ENCODE results near the gene CST5. TPM values are rescaled to one million over a fixed set of nuclear protein-coding genes. Genes with fewer than 3 reads are reported as not detected.
"Not testable (repeated sequence)": the region's sequence is repeated elsewhere in the genome, so short reads cannot be mapped to it uniquely, and the experiment has no call there.

CST5 gene
- total and polyA plus RNA-seq, 7 experiments from 2014 or later, result not detected

DNA sequence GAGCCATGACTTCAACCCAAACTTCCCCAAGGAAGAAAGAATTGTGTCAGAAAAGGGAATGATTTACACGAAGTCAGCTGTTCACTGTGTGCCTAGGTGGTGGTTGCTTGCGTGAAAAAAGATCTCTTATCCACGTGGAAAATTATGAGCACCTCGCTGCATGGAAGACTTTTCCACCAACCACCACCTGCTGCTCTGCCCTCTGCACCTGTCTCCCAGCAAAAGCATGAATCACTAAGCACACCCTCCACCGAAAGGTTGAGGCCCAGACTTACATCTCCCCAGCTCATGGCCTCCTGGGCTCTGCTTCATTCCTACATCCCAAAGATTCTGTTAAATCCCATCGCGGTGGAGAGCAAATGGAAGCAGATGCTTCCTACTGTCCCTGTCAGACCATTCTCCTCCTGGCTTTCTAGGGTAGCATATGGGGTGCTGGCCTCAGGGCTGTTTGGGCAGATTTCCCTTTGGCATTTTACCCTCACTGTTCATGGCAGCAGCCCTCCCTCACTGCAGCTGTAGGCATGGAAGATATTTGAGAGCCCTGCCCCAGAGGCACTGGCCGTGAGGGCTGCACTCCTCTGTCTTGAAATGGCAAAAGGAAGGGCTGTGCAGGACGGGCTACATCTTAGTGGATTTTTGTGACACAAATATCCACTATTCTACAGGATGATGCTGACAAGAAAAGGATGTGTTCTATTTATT, 37.6 kb upstream of the CST5 start:
- POLR2A ChIA-PET, result interaction anchor here (0.9 kb wide), 1 partner anchor 9 kb away, joined by 3 read pairs; no protein-coding TSS in a partner anchor
- ATAC-seq (no peak), DNase-seq (no peak)
- Mint-ChIP-seq H3K9me3 (peaks cover 0 to 1% (median 0%) of the 10 kb centered on the region in 11 donors), H3K27me3 (peaks cover 0 to 13% (median 0%) of the 10 kb centered on the region in 5 donors), H3K4me3 (no peak overlapping the region), H3K27ac (peak overlapping the region in 1 of 9 donors; percentile 30), H3K36me3 (no peaks in the 10 kb centered on the region), H3K4me1 (peaks cover 15 to 35% (median 30%) of the 10 kb centered on the region in 7 donors)
- Histone ChIP-seq H3K9me3 (ENCODE audit: control insufficient read depth in 2 of 3, low read length in 3 of 3) (no peaks in the 10 kb centered on the region), H3K27me3 (ENCODE audit: control insufficient read depth in 2 of 2, insufficient read depth in 2 of 2, low read length in 2 of 2) (no peaks in the 10 kb centered on the region), H3K4me1 (ENCODE audit: control insufficient read depth in 2 of 2, insufficient read depth in 2 of 2, low read length in 2 of 2) (peaks cover 24 to 26% of the 10 kb centered on the region in 2 donors), H3K36me3 (ENCODE audit: control insufficient read depth in 2 of 3, insufficient read depth in 3 of 3, low read length in 3 of 3) (no peaks in the 10 kb centered on the region), H3K27ac (ENCODE audit: low read depth, low read length) (no peak overlapping the region), H3K4me3 (ENCODE audit: low read length) (no peak overlapping the region)
- CTCF ChIA-PET, result no interaction called here
- intact Hi-C loops (cut with micrococcal nuclease), result no loop called here

DNA sequence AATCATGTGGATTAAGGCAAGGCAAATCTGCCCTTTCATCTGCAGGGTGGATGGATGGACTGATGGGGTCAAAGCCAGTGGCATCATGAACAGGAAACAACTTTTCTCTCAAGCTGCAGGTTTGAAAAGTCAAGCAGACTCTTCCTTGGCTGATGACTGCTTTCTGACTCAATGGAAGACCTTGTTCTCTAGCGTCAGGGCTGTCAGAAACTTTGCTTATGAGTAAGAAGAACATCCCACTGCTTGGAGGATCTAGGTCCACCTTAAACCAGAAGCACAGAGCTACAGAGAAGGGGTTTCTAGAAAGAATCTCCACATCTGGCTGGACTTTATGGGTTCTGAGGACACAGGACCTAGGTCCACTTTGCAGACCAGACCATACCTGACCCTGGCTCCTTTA, 36.3 kb upstream of the CST5 start:
- H3K9me3 ChIP-seq (ENCODE audit: control insufficient read depth in 2 of 3, low read length in 3 of 3), result no peaks in the 10 kb centered on the region
- no peak overlapping the region for H3K4me3 ChIP-seq (ENCODE audit: low read length)
- peaks cover 17 to 18% of the 10 kb centered on the region in 2 donors for H3K4me1 ChIP-seq (ENCODE audit: control insufficient read depth in 2 of 2, insufficient read depth in 2 of 2, low read length in 2 of 2)
- Mint-ChIP-seq H3K27me3 (peaks cover 0 to 17% (median 3%) of the 10 kb centered on the region in 5 donors), H3K36me3 (no peaks in the 10 kb centered on the region), H3K27ac (no peak overlapping the region), H3K9me3 (peaks cover 0 to 1% (median 0%) of the 10 kb centered on the region in 11 donors), H3K4me1 (peaks cover 14 to 27% (median 23%) of the 10 kb centered on the region in 7 donors), H3K4me3 (no peak overlapping the region)
- intact Hi-C loops (cut with micrococcal nuclease), result no loop called here
- DNase-seq, result no peak
- ChIA-PET CTCF (interaction anchor here (1.3 kb wide), 1 partner anchor 22 kb away, joined by 4 read pairs; no protein-coding TSS in a partner anchor), POLR2A (no interaction called here)
- H3K27ac ChIP-seq (ENCODE audit: low read depth, low read length), result no peak overlapping the region
- H3K36me3 ChIP-seq (ENCODE audit: control insufficient read depth in 2 of 3, insufficient read depth in 3 of 3, low read length in 3 of 3), result no peaks in the 10 kb centered on the region
- no peaks in the 10 kb centered on the region for H3K27me3 ChIP-seq (ENCODE audit: control insufficient read depth in 2 of 2, insufficient read depth in 2 of 2, low read length in 2 of 2)
- no peak for ATAC-seq

DNA sequence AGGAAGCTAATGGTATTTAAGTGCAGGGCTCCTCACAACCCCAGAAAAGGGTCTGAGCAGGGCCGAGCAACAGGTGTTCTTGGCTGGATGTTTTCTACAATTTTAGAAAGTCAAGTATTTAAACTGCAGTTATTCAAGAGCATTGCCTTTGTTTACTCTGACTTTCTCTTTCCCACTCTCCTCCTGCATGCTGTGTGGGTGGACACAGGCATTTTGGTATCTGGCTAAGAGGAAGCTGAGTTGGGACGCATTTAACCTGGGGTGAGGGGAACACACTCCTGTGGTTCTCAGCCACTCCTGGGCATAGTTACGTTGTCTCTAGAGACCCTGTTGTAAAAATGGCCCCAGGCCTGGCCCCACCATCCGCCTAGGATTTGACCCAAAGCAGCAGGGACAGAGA, 34.9 kb upstream of the CST5 start:
- H3K27ac ChIP-seq (ENCODE audit: low read depth, low read length); CTCF ChIA-PET; POLR2A ChIA-PET; DNase-seq; ATAC-seq; H3K9me3 ChIP-seq (ENCODE audit: control insufficient read depth in 2 of 3, low read length in 3 of 3); H3K9me3 Mint-ChIP-seq; H3K4me1 ChIP-seq (ENCODE audit: control insufficient read depth in 2 of 2, insufficient read depth in 2 of 2, low read length in 2 of 2); intact Hi-C loops (cut with micrococcal nuclease); H3K27me3 ChIP-seq (ENCODE audit: control insufficient read depth in 2 of 2, insufficient read depth in 2 of 2, low read length in 2 of 2); H3K4me3 Mint-ChIP-seq; H3K36me3 Mint-ChIP-seq; H3K4me3 ChIP-seq (ENCODE audit: low read length); H3K36me3 ChIP-seq (ENCODE audit: control insufficient read depth in 2 of 3, insufficient read depth in 3 of 3, low read length in 3 of 3): not testable (repeated sequence)
- Mint-ChIP-seq H3K27me3 (peaks cover 0 to 17% (median 3%) of the 10 kb centered on the region in 5 donors), H3K4me1 (peaks cover under 1 to 14% (median 10%) of the 10 kb centered on the region in 7 donors), H3K27ac (peak overlapping the region in 1 of 9 donors; percentile 51)

DNA sequence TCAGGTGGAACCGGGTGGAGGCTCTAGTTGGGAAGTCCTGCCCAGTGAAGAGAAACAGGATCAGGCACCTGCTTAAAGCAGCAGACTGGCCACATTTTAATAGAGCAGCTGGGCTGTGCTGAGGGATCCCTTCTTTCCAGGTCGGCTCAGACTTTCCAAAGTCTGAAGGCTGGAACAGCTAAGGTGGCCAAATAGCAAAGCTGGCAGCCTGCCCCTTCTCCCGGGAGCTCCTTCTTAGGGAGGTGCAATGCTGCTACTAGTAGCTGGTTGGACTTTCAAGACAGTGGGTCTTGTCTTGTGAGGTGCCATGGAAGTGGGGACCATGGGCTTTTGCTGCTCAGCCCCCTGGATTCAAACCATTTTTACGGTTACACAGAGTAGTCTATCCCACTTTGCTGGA, 30.7 kb upstream of the CST5 start:
- ChIA-PET POLR2A (no interaction called here), CTCF (no interaction called here)

DNA sequence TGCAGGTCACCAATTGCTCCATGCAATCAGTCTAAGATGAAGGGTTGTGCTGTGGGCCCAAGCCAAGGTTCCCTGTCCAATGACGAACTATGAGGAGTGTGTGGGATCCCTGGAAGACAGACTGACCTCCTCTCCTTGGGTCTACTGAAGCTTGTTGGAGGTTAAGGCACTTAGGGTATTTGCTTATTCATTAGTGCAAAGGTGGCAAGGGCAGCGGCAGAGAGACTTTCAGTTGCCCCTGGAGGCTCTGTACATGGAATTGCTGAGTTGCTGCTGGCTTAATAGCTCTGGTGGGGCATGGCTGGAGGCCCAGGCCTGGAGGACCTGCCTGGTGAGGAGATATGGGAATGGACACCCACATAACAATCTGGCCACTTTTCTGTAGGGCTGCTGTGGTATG, 29.8 kb upstream of the CST5 start:
- no peak overlapping the region for H3K4me3 Mint-ChIP-seq
- DNase-seq (no peak), ATAC-seq (no peak)
- H3K36me3 ChIP-seq (ENCODE audit: control insufficient read depth in 2 of 3, insufficient read depth in 3 of 3, low read length in 3 of 3), result no peaks in the 10 kb centered on the region
- H3K27me3 ChIP-seq (ENCODE audit: control insufficient read depth in 2 of 2, insufficient read depth in 2 of 2, low read length in 2 of 2), result no peaks in the 10 kb centered on the region
- H3K4me1 Mint-ChIP-seq, result peaks cover 0 to 27% (median 4%) of the 10 kb centered on the region in 7 donors
- peaks cover 11 to 49% (median 32%) of the 10 kb centered on the region in 11 donors for H3K9me3 Mint-ChIP-seq
- H3K27me3 Mint-ChIP-seq, result peaks cover 0 to 22% (median 15%) of the 10 kb centered on the region in 5 donors
- H3K4me1 ChIP-seq (ENCODE audit: control insufficient read depth in 2 of 2, insufficient read depth in 2 of 2, low read length in 2 of 2), result no peaks in the 10 kb centered on the region
- ChIA-PET CTCF (no interaction called here), POLR2A (no interaction called here)
- H3K27ac ChIP-seq (ENCODE audit: low read depth, low read length), result no peak overlapping the region
- no peak overlapping the region for H3K4me3 ChIP-seq (ENCODE audit: low read length)
- intact Hi-C loops (cut with micrococcal nuclease), result no loop called here
- peak overlapping the region in 1 of 9 donors; percentile 38 for H3K27ac Mint-ChIP-seq
- H3K36me3 Mint-ChIP-seq, result peaks cover 0 to 19% (median 5%) of the 10 kb centered on the region in 5 donors
- peaks cover 0 to 10% (median 0%) of the 10 kb centered on the region in 3 experiments for H3K9me3 ChIP-seq (ENCODE audit: control insufficient read depth in 2 of 3, low read length in 3 of 3)

More for the DNA sequence above, 30.7 kb upstream of the CST5 start:
- H3K27ac Mint-ChIP-seq, result no peak overlapping the region
- peaks cover 0 to 20% (median 17%) of the 10 kb centered on the region in 5 donors for H3K27me3 Mint-ChIP-seq
- no peak overlapping the region for H3K27ac ChIP-seq (ENCODE audit: low read depth, low read length)
- no peaks in the 10 kb centered on the region for H3K36me3 ChIP-seq (ENCODE audit: control insufficient read depth in 2 of 3, insufficient read depth in 3 of 3, low read length in 3 of 3)
- H3K9me3 Mint-ChIP-seq, result peaks cover 4 to 41% (median 26%) of the 10 kb centered on the region in 11 donors
- no peak for ATAC-seq
- peaks cover 0 to 27% (median 4%) of the 10 kb centered on the region in 7 donors for H3K4me1 Mint-ChIP-seq
- no peak overlapping the region for H3K4me3 ChIP-seq (ENCODE audit: low read length)
- H3K4me3 Mint-ChIP-seq, result no peak overlapping the region
- H3K27me3 ChIP-seq (ENCODE audit: control insufficient read depth in 2 of 2, insufficient read depth in 2 of 2, low read length in 2 of 2), result no peaks in the 10 kb centered on the region
- intact Hi-C loops (cut with micrococcal nuclease), result no loop called here
- H3K36me3 Mint-ChIP-seq, result peaks cover 0 to 19% (median 5%) of the 10 kb centered on the region in 5 donors
- H3K9me3 ChIP-seq (ENCODE audit: control insufficient read depth in 2 of 3, low read length in 3 of 3), result peaks cover 0 to 10% (median 0%) of the 10 kb centered on the region in 3 experiments
- DNase-seq, result no peak
- no peaks in the 10 kb centered on the region for H3K4me1 ChIP-seq (ENCODE audit: control insufficient read depth in 2 of 2, insufficient read depth in 2 of 2, low read length in 2 of 2)

DNA sequence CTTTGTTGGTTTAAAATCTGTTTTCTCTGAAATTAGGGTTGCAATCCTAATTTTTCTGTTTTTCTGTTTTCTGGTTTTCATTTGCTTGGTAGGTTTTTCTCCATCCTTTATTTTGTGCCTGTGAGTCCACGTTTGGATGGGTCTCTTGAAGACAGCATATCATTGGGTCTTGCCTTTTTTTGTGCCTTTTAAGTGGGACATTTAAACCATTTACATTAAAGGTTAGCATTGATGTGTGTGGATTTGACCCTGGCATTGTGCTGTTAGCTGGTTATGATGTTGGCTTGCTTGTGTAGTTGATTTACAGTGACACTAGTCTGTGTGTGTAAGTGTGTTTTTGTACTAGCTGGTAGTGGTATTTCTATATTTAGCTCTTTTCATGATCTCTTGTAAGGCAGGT, 28.0 kb upstream of the CST5 start:
- H3K27ac Mint-ChIP-seq, result no peak overlapping the region
- CTCF ChIA-PET, result no interaction called here
- DNase-seq (no peak), ATAC-seq (no peak)
- Histone ChIP-seq H3K27ac (ENCODE audit: low read depth, low read length) (no peak overlapping the region), H3K36me3 (ENCODE audit: control insufficient read depth in 2 of 3, insufficient read depth in 3 of 3, low read length in 3 of 3) (no peaks in the 10 kb centered on the region), H3K27me3 (ENCODE audit: control insufficient read depth in 2 of 2, insufficient read depth in 2 of 2, low read length in 2 of 2) (no peaks in the 10 kb centered on the region), H3K4me3 (ENCODE audit: low read length) (no peak overlapping the region), H3K4me1 (ENCODE audit: control insufficient read depth in 2 of 2, insufficient read depth in 2 of 2, low read length in 2 of 2) (peaks cover 0 to 2% of the 10 kb centered on the region in 2 donors), H3K9me3 (ENCODE audit: control insufficient read depth in 2 of 3, low read length in 3 of 3) (peaks cover 0 to 16% (median 0%) of the 10 kb centered on the region in 3 experiments)
- H3K36me3 Mint-ChIP-seq, result peaks cover 3 to 27% (median 9%) of the 10 kb centered on the region in 5 donors
- H3K4me3 Mint-ChIP-seq, result no peak overlapping the region
- intact Hi-C loops (cut with micrococcal nuclease), result no loop called here
- H3K27me3 Mint-ChIP-seq, result peaks cover 0 to 24% (median 6%) of the 10 kb centered on the region in 5 donors
- POLR2A ChIA-PET, result interaction anchor here (0.9 kb wide), 1 partner anchor 10 kb away, joined by 3 read pairs; no protein-coding TSS in a partner anchor
- H3K4me1 Mint-ChIP-seq, result peaks cover 0 to 33% (median 8%) of the 10 kb centered on the region in 7 donors
- H3K9me3 Mint-ChIP-seq, result peaks cover 14 to 67% (median 37%) of the 10 kb centered on the region in 11 donors

Measured in naive thymus-derived CD4-positive, alpha-beta T cell (primary cell).